Stimulated activated CD4-positive, alpha-beta T cell treated with anti-CD3 and anti-CD28 coated beads, TNF-alpha, amount 100 ng/mL, for 24 hours (primary cell): ENCODE measurements around the gene RBM47.

Source experiments
- DNase-seq, 3 experiments: peaks; one replicate each; pipeline ENCODE4 v3.0.0-alpha.2; 2020; ENCODE audit warnings: low read depth in 3 of 3

Gene RBM47

GRCh38 chr4:40375620-40376019 is 254.0 kb downstream of the RBM47 start:
- DNase-seq: no peak

GRCh38 chr4:40375095-40375494 is 254.6 kb downstream of the RBM47 start:
- no peak for DNase-seq

GRCh38 chr4:40373636-40374035 is 256.0 kb downstream of the RBM47 start:
- DNase-seq: no peak
